Loucy (cell line): ENCODE measurements around the gene TOX2.

ENCODE experiments used
- H2AFZ ChIP-seq: fragments of 200-600 bp; sonication (generic); 2 replicates; pipeline ENCODE4 v1.6.0; 2016; ENCODE audit warnings: antibody characterized with exemption, mild to moderate bottlenecking, low read length, moderate library complexity
- H3F3A ChIP-seq: fragments of 200-600 bp; 2 replicates; pipeline ENCODE4 v1.6.0; 2016; ENCODE audit warnings: antibody characterized with exemption, low read depth, mild to moderate bottlenecking
- H3K27me3 ChIP-seq: fragments of 200-600 bp; sonication (generic); 2 replicates; pipeline ENCODE4 v1.6.1; 2014; ENCODE audit warnings: low read length, mild to moderate bottlenecking; ENCODE audit not compliant: insufficient read depth, poor library complexity, severe bottlenecking
- H3K36me3 ChIP-seq: fragments of 200-600 bp; sonication (generic); 2 replicates; pipeline ENCODE4 v1.6.1; 2016; ENCODE audit warnings: low read length; ENCODE audit not compliant: insufficient read depth
- H3K4me1 ChIP-seq: fragments of 200-600 bp; sonication (generic); 2 replicates; pipeline ENCODE4 v1.5.1; 2014; ENCODE audit warnings: low read length, mild to moderate bottlenecking; ENCODE audit not compliant: insufficient read depth, poor library complexity, severe bottlenecking
- H3K4me2 ChIP-seq: fragments of 200-600 bp; sonication (generic); 2 replicates; pipeline ENCODE4 v1.6.0; 2014; ENCODE audit warnings: antibody characterized with exemption, low read length, low read depth, mild to moderate bottlenecking; ENCODE audit not compliant: poor library complexity, severe bottlenecking
- H3K4me3 ChIP-seq: fragments of 200-600 bp; sonication (generic); 2 replicates; pipeline ENCODE4 v1.5.1; 2014; ENCODE audit warnings: low read length, mild to moderate bottlenecking, mixed read lengths; ENCODE audit not compliant: poor library complexity, severe bottlenecking
- H3K79me2 ChIP-seq: fragments of 200-600 bp; sonication (generic); 2 replicates; pipeline ENCODE4 v1.6.1; 2014; ENCODE audit warnings: low read length; ENCODE audit not compliant: insufficient read depth
- H3K9ac ChIP-seq: fragments of 200-600 bp; sonication (generic); 2 replicates; pipeline ENCODE4 v1.6.0; 2014; ENCODE audit warnings: mild to moderate bottlenecking, low read depth, low read length, moderate library complexity; ENCODE audit not compliant: poor library complexity, severe bottlenecking
- H3K9me2 ChIP-seq: fragments of 200-600 bp; sonication (generic); replicated peaks from 2 replicates; pipeline ENCODE4 v1.6.1; 2016; ENCODE audit warnings: low read depth, low read length, mixed read lengths
- H3K9me3 ChIP-seq: fragments of 200-600 bp; sonication (generic); 2 replicates; pipeline ENCODE4 v1.6.1; 2014; ENCODE audit warnings: mild to moderate bottlenecking, antibody characterized with exemption, low read length, low read depth; ENCODE audit not compliant: insufficient read depth
- H4K20me1 ChIP-seq: fragments of 200-600 bp; sonication (generic); 2 replicates; pipeline ENCODE4 v1.6.0; 2014; ENCODE audit warnings: antibody characterized with exemption, low read length, mild to moderate bottlenecking; ENCODE audit not compliant: insufficient read depth, poor library complexity, severe bottlenecking
- CTCF ChIP-seq: fragments of 200-600 bp; sonication (generic); conservative IDR thresholded peaks from 2 replicates; pipeline ENCODE4 v1.5.1; 2014; ENCODE audit warnings: mild to moderate bottlenecking, antibody characterized with exemption, low read length
- EZH2phosphoT487 ChIP-seq: fragments of 200-600 bp; IDR thresholded peaks from 2 replicates; pipeline ENCODE4 v1.6.1; 2018; ENCODE audit warnings: antibody characterized with exemption, mild to moderate bottlenecking, moderate library complexity, borderline replicate concordance

Gene TOX2

GRCh38 chr20:44081888-44082287 lies 167.2 kb downstream of the TOX2 start:
- Histone ChIP-seq H4K20me1 (no peaks in the 10 kb centered on the region), H3K4me1 (peaks cover 14% of the 10 kb centered on the region), H3K4me2 (no peak overlapping the region), H3K4me3 (no peak overlapping the region), H2AFZ (no peak overlapping the region), H3K9me2 (no peaks in the 10 kb centered on the region), H3K9me3 (no peaks in the 10 kb centered on the region), H3K9ac (no peak overlapping the region), H3K79me2 (no peaks in the 10 kb centered on the region), H3K36me3 (no peaks in the 10 kb centered on the region), H3K27me3 (no peaks in the 10 kb centered on the region), H3F3A (no peaks in the 10 kb centered on the region)
- no peak for TF ChIP-seq CTCF
- no peak for TF ChIP-seq EZH2phosphoT487

GRCh38 chr20:44083220-44083933 lies 168.7 kb downstream of the TOX2 start:
- no peaks in the 10 kb centered on the region for H3K9me3 ChIP-seq
- no peak overlapping the region for H3K9ac ChIP-seq
- H4K20me1 ChIP-seq: no peaks in the 10 kb centered on the region
- no peak overlapping the region for H2AFZ ChIP-seq
- no peak for TF ChIP-seq CTCF
- TF ChIP-seq EZH2phosphoT487: no peak
- H3K9me2 ChIP-seq: no peaks in the 10 kb centered on the region
- no peaks in the 10 kb centered on the region for H3K36me3 ChIP-seq
- H3K4me3 ChIP-seq: no peak overlapping the region
- no peaks in the 10 kb centered on the region for H3F3A ChIP-seq
- H3K4me2 ChIP-seq: no peak overlapping the region
- H3K4me1 ChIP-seq: peaks cover 14% of the 10 kb centered on the region
- H3K79me2 ChIP-seq: no peaks in the 10 kb centered on the region
- H3K27me3 ChIP-seq: no peaks in the 10 kb centered on the region

GRCh38 chr20:44084439-44084838 lies 169.8 kb downstream of the TOX2 start:
- TF ChIP-seq CTCF (no peak), EZH2phosphoT487 (no peak)
- H4K20me1 ChIP-seq: no peaks in the 10 kb centered on the region
- no peaks in the 10 kb centered on the region for H3K9me3 ChIP-seq
- no peaks in the 10 kb centered on the region for H3K79me2 ChIP-seq
- H3K4me1 ChIP-seq: peaks cover 12% of the 10 kb centered on the region
- H3K4me3 ChIP-seq: no peak overlapping the region
- no peak overlapping the region for H3K9ac ChIP-seq
- H3K9me2 ChIP-seq: no peaks in the 10 kb centered on the region
- no peaks in the 10 kb centered on the region for H3K27me3 ChIP-seq
- no peaks in the 10 kb centered on the region for H3K36me3 ChIP-seq
- H3F3A ChIP-seq: no peaks in the 10 kb centered on the region
- no peak overlapping the region for H2AFZ ChIP-seq
- H3K4me2 ChIP-seq: no peak overlapping the region
